DND-41 (cell line): ENCODE results near the gene HDGFL3.

ENCODE experiments used
- CTCF ChIP-seq: IDR thresholded peaks from 2 replicates; pipeline ENCODE4 v1.5.1; 2012; ENCODE audit warnings: borderline replicate concordance, low read length, moderate library complexity, mild to moderate bottlenecking; ENCODE audit not compliant: poor library complexity, severe bottlenecking; ENCODE audit errors: extremely low read depth
- EZH2 ChIP-seq: IDR thresholded peaks from 3 replicates; pipeline ENCODE4 v1.6.1; 2012; ENCODE audit warnings: borderline replicate concordance, low read depth, mild to moderate bottlenecking, moderate library complexity, low read length, inconsistent platforms; ENCODE audit not compliant: severe bottlenecking

GRCh38 chr15:83158393-83158792, 49.2 kb downstream of the HDGFL3 start:
- TF ChIP-seq CTCF = no peak
- no peak for TF ChIP-seq EZH2
